Measurements from ENCODE around the gene FXYD7. TPM values are rescaled to one million over a fixed set of nuclear protein-coding genes. Genes with fewer than 3 reads are reported as not detected.

Gene FXYD7
- total and polyA plus RNA-seq, 2 of the 4 experiments (the other 2 are of a cell fraction): 0.31 TPM; not detected in 1

DNA sequence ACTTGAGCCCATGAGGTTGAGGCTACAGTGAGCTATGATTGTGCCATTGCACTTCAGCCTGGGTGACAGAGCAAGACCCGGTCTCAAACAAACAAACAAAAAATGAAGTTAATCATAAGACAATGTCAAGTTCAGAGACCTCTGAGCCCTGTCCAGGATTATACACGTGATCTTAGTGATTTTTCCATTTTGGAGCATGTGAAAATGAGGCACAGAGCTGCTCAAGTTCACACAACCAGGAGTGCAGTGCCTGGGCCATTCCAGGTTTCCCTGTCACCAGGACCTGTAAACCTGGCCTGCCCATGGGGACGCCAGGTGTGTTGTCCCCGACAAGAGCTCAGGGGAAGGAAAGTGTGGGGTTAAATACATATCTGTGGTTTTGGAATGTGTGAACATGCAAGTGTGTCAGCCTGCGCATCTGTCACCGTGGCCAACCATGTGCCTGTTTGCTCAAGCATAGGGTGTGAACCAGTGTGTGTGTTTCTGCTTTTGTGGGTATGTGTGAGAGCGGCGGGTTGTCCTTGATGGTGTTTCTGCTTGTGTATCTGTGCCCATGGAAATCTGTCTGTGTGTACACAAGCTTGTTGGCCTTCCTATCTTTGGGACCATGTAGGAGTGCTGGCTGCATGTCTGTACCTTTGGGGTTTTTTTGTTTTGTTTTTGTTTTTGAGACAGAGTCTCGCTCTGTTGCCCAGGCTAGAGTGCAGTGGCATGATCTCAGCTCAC, 5.9 kb upstream of the FXYD7 start (continued):
- TF ChIP-seq, protein P1, sequence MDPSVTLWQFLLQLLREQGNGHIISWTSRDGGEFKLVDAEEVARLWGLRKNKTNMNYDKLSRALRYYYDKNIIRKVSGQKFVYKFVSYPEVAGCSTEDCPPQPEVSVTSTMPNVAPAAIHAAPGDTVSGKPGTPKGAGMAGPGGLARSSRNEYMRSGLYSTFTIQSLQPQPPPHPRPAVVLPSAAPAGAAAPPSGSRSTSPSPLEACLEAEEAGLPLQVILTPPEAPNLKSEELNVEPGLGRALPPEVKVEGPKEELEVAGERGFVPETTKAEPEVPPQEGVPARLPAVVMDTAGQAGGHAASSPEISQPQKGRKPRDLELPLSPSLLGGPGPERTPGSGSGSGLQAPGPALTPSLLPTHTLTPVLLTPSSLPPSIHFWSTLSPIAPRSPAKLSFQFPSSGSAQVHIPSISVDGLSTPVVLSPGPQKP (IDR thresholded peaks at IDR 0.05; ENCODE audit: borderline replicate concordance, low read depth, low read length): no peak

DNA sequence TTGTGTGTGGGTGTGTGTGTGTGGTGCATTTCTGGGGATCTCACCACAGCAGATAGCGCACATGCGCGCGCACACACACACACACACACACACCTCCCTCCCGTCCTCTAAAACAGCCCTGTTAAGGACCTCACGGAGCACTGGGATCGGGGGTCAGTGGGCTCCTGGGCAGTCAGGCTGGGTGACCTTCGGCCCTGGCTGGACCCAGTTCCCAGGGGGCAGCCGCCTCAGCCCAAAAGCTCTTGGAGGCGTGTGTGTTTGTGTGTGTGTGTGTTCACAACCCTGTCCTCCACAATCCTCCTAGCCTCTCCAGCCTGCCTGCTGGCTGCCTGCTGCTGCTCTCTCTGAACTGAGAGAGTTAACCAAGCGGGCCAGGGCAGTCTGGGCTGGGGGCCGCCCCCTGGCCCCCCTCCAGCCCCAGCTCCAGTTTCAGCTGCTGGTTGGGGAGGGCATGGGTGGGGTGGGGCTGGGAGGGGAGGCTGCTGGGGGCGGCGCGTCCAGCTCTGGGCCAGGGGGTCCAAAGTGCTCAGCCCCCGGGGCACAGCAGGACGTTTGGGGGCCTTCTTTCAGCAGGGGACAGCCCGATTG, 4.7 kb upstream of the FXYD7 start, which contains the start of gene FXYD1:
FXYD1 (plus strand) TSS at position 520 of the 588 bp plus-strand sequence. CDS start 1,256 bp downstream, outside the sequence.
- Histone ChIP-seq H3K4ac (ENCODE audit: low read depth, low read length) (peak within 1 kb of the TSS; percentile 20; the same call in 1 of the 2 replicates), H3K4me3 (ENCODE audit: insufficient read depth, low read depth, low read length) (no peak within 1 kb of the TSS), H3K27ac (ENCODE audit: insufficient read depth, low read length) (peak within 1 kb of the TSS; percentile 17; the same call in 1 of the 2 replicates), H3K9me1 (ENCODE audit: insufficient read depth, low read length) (peaks cover 3% of the 10 kb centered on the region; the same call in 1 of the 2 replicates), H2BK120ac (ENCODE audit: low read depth, low read length) (peak within 1 kb of the TSS; percentile 61; the same call in 1 of the 2 replicates), H3K56ac (ENCODE audit: extremely low read depth, insufficient read depth, low read length) (no peak within 1 kb of the TSS), H3K14ac (replicated peaks; ENCODE audit: low read depth, low read length) (peak within 1 kb of the TSS; percentile 81), H3K9ac (ENCODE audit: low read depth, low read length) (peak within 1 kb of the TSS; percentile 24; the same call in 1 of the 2 replicates), H2BK15ac (ENCODE audit: low read depth, low read length) (no peak within 1 kb of the TSS; the same call in 2 of the 3 replicates), H3K9me3 (ENCODE audit: control insufficient read depth, insufficient read depth, low read length) (no peaks in the 10 kb centered on the region), H3K18ac (ENCODE audit: low read depth, low read length) (peak within 1 kb of the TSS; percentile 62), H2AK9ac (replicated peaks; ENCODE audit: low read depth, low read length, poor library complexity) (peak within 1 kb of the TSS; percentile 80), H3K27me3 (ENCODE audit: control insufficient read depth, insufficient read depth, low read length) (peaks cover 21% of the 10 kb centered on the region), H4K8ac (ENCODE audit: low read depth in 2 of 2, low read length in 2 of 2) (peak within 1 kb of the TSS; percentile 12 to 92; a peak in 3 of 4 replicates), H3K4me1 (ENCODE audit: control insufficient read depth, insufficient read depth, low read length) (peaks cover 18% of the 10 kb centered on the region), H4K91ac (ENCODE audit: insufficient read depth, low read depth, low read length) (peak within 1 kb of the TSS; percentile 13; the same call in 1 of the 2 replicates), H2AK5ac (ENCODE audit: low read depth, low read length) (peak within 1 kb of the TSS; percentile 59), H3K36me3 (ENCODE audit: control insufficient read depth, insufficient read depth, low read length) (no peaks in the 10 kb centered on the region), H2BK5ac (ENCODE audit: low read depth, low read length, poor library complexity, severe bottlenecking) (peak within 1 kb of the TSS; percentile 7), H3K23ac (ENCODE audit: low read depth, low read length) (peak within 1 kb of the TSS; percentile 38; the same call in 1 of the 2 replicates), H3K4me2 (ENCODE audit: low read depth, low read length) (peak within 1 kb of the TSS; percentile 31; the same call in 1 of the 2 replicates), H4K20me1 (ENCODE audit: insufficient read depth, low read length) (peaks cover 3% of the 10 kb centered on the region; the same call in 1 of the 2 replicates), H2BK20ac (ENCODE audit: low read depth, low read length) (no peak within 1 kb of the TSS), H2AFZ (replicated peaks; ENCODE audit: low read length, poor library complexity) (peak within 1 kb of the TSS; percentile 88), H3K79me1 (ENCODE audit: low read depth in 1 of 2, low read length in 2 of 2) (no peaks in the 10 kb centered on the region), H4K5ac (ENCODE audit: low read depth, low read length) (peak within 1 kb of the TSS; percentile 58)
- dilution Hi-C loops (cut with HindIII; ENCODE audit: low sequenced_read_pairs, unreplicated experiment): no loop called here
- intact Hi-C loops (cut with micrococcal nuclease): no loop called here
- DNase-seq: no peak
- ATAC-seq (ENCODE audit: low read depth): no peak
- CTCF ChIA-PET: no interaction called here
- POLR2A ChIA-PET (ENCODE audit: unreplicated experiment): no interaction called here
- in situ Hi-C loops (cut with MboI; ENCODE audit: low sequenced_read_pairs): loop anchor here (5.0 kb wide), 1 partner anchor 71 kb away; no protein-coding TSS in a partner anchor
- BruUV-seq (replicated peaks): no TSS peak
- no CpG with 5 or more reads among the region's 18 CpGs for WGBS, 2 experiments (ENCODE audit: extremely low coverage in 2 of 2, insufficient read length in 1 of 2)
- TF ChIP-seq BHLHE40 (IDR thresholded peaks at IDR 0.05; ENCODE audit: low read depth, low read length) (no peak), SMC3 (IDR thresholded peaks at IDR 0.05; ENCODE audit: low read depth, low read length) (no peak), POLR2A (IDR thresholded peaks at IDR 0.05; ENCODE audit: low read depth, low read length) (no peak), FOS (IDR thresholded peaks at IDR 0.05; ENCODE audit: low read depth, low read length) (no peak), RCOR1 (IDR thresholded peaks at IDR 0.05; ENCODE audit: insufficient replicate concordance, low read length) (no peak), RAD21 (IDR thresholded peaks at IDR 0.05; ENCODE audit: low read length) (no peak), CHD1 (IDR thresholded peaks at IDR 0.05; ENCODE audit: low read depth, low read length) (no peak), NFE2L2 (IDR thresholded peaks at IDR 0.05; ENCODE audit: low read depth, low read length) (no peak), MAFK (IDR thresholded peaks at IDR 0.05; ENCODE audit: low read depth, low read length) (no peak), MXI1 (IDR thresholded peaks at IDR 0.05; ENCODE audit: borderline replicate concordance, low read depth, low read length) (no peak), MAZ (IDR thresholded peaks at IDR 0.05; ENCODE audit: borderline replicate concordance, low read depth, low read length) (no peak)
- TF ChIP-seq, protein P1 (IDR thresholded peaks at IDR 0.05; ENCODE audit: borderline replicate concordance, low read depth, low read length): no peak
